ENCODE results near the gene JDP2.

GRCh38 chr14:75435473-75435872 lies 7.7 kb downstream of the JDP2 start:
- TF ChIP-seq CTCF (IDR thresholded peaks at IDR 0.05) = no peak
- no peak for TF ChIP-seq POLR2A (IDR thresholded peaks at IDR 0.05)
- TF ChIP-seq EP300 (IDR thresholded peaks at IDR 0.05) = no peak
